ENCODE results near the gene KCNJ6.

KCNJ6 gene

GRCh38 chr21:37642493-37642892 lies 273.8 kb downstream of the KCNJ6 start:
- no peak for DNase-seq (ENCODE audit: low spot score)

- DNase-seq (ENCODE audit: low spot score): no peak
These were observed 276.5 kb downstream of the KCNJ6 start for GRCh38 chr21:37639756-37640155.

GRCh38 chr21:37636152-37636860 lies 280.0 kb downstream of the KCNJ6 start:
- no peak for DNase-seq (ENCODE audit: low spot score)

GRCh38 chr21:37631319-37632117 lies 284.7 kb downstream of the KCNJ6 start:
- no peak for DNase-seq (ENCODE audit: low spot score)

GRCh38 chr21:37630872-37631271 lies 285.4 kb downstream of the KCNJ6 start:
- DNase-seq (ENCODE audit: low spot score): no peak

GRCh38 chr21:37628362-37628761 lies 287.9 kb downstream of the KCNJ6 start:
- no peak for DNase-seq (ENCODE audit: low spot score)

GRCh38 chr21:37627561-37627960 lies 288.7 kb downstream of the KCNJ6 start:
- DNase-seq (ENCODE audit: low spot score): no peak

- DNase-seq (ENCODE audit: low spot score): no peak
These were observed 289.2 kb downstream of the KCNJ6 start for GRCh38 chr21:37627074-37627473.

- DNase-seq (ENCODE audit: low spot score): no peak
These were observed 289.9 kb downstream of the KCNJ6 start for GRCh38 chr21:37626320-37626719.

- no peak for DNase-seq (ENCODE audit: low spot score)
These were observed 292.6 kb downstream of the KCNJ6 start for GRCh38 chr21:37623689-37624088.

GRCh38 chr21:37623183-37623582 lies 293.1 kb downstream of the KCNJ6 start:
- DNase-seq (ENCODE audit: low spot score): no peak

GRCh38 chr21:37622755-37623154 lies 293.5 kb downstream of the KCNJ6 start:
- DNase-seq (ENCODE audit: low spot score): no peak

GRCh38 chr21:37620401-37620800 lies 295.9 kb downstream of the KCNJ6 start:
- DNase-seq (ENCODE audit: low spot score): no peak

GRCh38 chr21:37619464-37619974 lies 296.7 kb downstream of the KCNJ6 start:
- no peak for DNase-seq (ENCODE audit: low spot score)

GRCh38 chr21:37618081-37618480 lies 298.2 kb downstream of the KCNJ6 start:
- no peak for DNase-seq (ENCODE audit: low spot score)

GRCh38 chr21:37615962-37616361 lies 300.3 kb downstream of the KCNJ6 start:
- DNase-seq (ENCODE audit: low spot score): no peak

GRCh38 chr21:37614351-37614875 lies 301.8 kb downstream of the KCNJ6 start:
- DNase-seq (ENCODE audit: low spot score): no peak

GRCh38 chr21:37607081-37607480 lies 309.2 kb downstream of the KCNJ6 start:
- no peak for DNase-seq (ENCODE audit: low spot score)

GRCh38 chr21:37606549-37606948 lies 309.7 kb downstream of the KCNJ6 start:
- no peak for DNase-seq (ENCODE audit: low spot score)

GRCh38 chr21:37605006-37605405 lies 311.3 kb downstream of the KCNJ6 start:
- DNase-seq (ENCODE audit: low spot score): no peak

- DNase-seq (ENCODE audit: low spot score): no peak
These were observed 313.1 kb downstream of the KCNJ6 start for GRCh38 chr21:37603129-37603528.

- DNase-seq (ENCODE audit: low spot score): no peak
These were observed 314.3 kb downstream of the KCNJ6 start for GRCh38 chr21:37601915-37602314.

- no peak for DNase-seq (ENCODE audit: low spot score)
These were observed 315.2 kb downstream of the KCNJ6 start for GRCh38 chr21:37601027-37601426.

Data from putamen (tissue), 1 donor.